RCC 7860 (cell line): ENCODE data around the gene SPRN.

Experiments used
- DNase-seq: peaks from one replicate; pipeline ENCODE4 v3.0.0-alpha.2; 2015; ENCODE audit warnings: low spot score
- FAIRE-seq: peaks from 2 replicates; lab custom pipeline; 2012; peaks lifted over from hg19 to GRCh38; lab: Jason Lieb, UNC

SPRN gene

GRCh38 chr10:133412381-133412711 is 12.1 kb downstream of the SPRN start:
- FAIRE-seq (no peak), DNase-seq (no peak)

- FAIRE-seq = no peak
- no peak for DNase-seq
Observed at GRCh38 chr10:133411523-133412380, 12.7 kb downstream of the SPRN start.

GRCh38 chr10:133405844-133406527 is 18.4 kb downstream of the SPRN start:
- FAIRE-seq (peak; percentile 5), DNase-seq (no peak)

- DNase-seq (no peak), FAIRE-seq (no peak)
Observed at GRCh38 chr10:133405272-133405671, 19.2 kb downstream of the SPRN start.

GRCh38 chr10:133403784-133404183 is 20.6 kb downstream of the SPRN start:
- DNase-seq (no peak), FAIRE-seq (no peak)

GRCh38 chr10:133403359-133403758 is 21.1 kb downstream of the SPRN start:
- DNase-seq = no peak
- no peak for FAIRE-seq

GRCh38 chr10:133401981-133402725 is 22.3 kb downstream of the SPRN start:
- FAIRE-seq = no peak
- no peak for DNase-seq

- FAIRE-seq (no peak), DNase-seq (no peak)
Observed at GRCh38 chr10:133401500-133401899, 22.9 kb downstream of the SPRN start.

- FAIRE-seq = no peak
- no peak for DNase-seq
Observed at GRCh38 chr10:133400624-133401424, 23.6 kb downstream of the SPRN start.

GRCh38 chr10:133399123-133399601 is 25.3 kb downstream of the SPRN start:
- DNase-seq = no peak
- FAIRE-seq = no peak

- no peak for FAIRE-seq
Observed at GRCh38 chr10:133397938-133398337, 26.5 kb downstream of the SPRN start.

GRCh38 chr10:133396035-133396624 is 28.3 kb downstream of the SPRN start:
- DNase-seq (no peak), FAIRE-seq (no peak)

More at GRCh38 chr10:133397938-133398337, 26.5 kb downstream of the SPRN start:
- no peak for DNase-seq

GRCh38 chr10:133394801-133395221 is 29.6 kb downstream of the SPRN start:
- FAIRE-seq (no peak), DNase-seq (no peak)

GRCh38 chr10:133394064-133394663 is 30.3 kb downstream of the SPRN start, which contains the start of gene MTG1:
TSS of gene MTG1 (plus strand) at chr10:133394157. CDS start at chr10:133394221, 64 bp downstream.
- no peak for FAIRE-seq
- DNase-seq = peak; percentile 84

GRCh38 chr10:133393401-133394063 is 30.9 kb downstream of the SPRN start:
- FAIRE-seq (peak; percentile 5), DNase-seq (no peak)

GRCh38 chr10:133391761-133392518 is 32.5 kb downstream of the SPRN start:
- DNase-seq = no peak
- FAIRE-seq = no peak

- no peak for FAIRE-seq
- no peak for DNase-seq
Observed at GRCh38 chr10:133391249-133391635, 33.2 kb downstream of the SPRN start.

GRCh38 chr10:133390597-133391248 is 33.7 kb downstream of the SPRN start:
- no peak for FAIRE-seq
- no peak for DNase-seq
